Liver (tissue), 3 donors: ENCODE measurements around the gene ALDH2.

Experiments used
- ATF3 ChIP-seq: IDR thresholded peaks from 2 replicates; pipeline ENCODE4 v1.6.1; 2016; ENCODE audit warnings: antibody characterized with exemption
- CTCF ChIP-seq: fragments of 150-350 bp; IDR thresholded peaks from 2 replicates; pipeline ENCODE4 v1.5.1; 2017; ENCODE audit warnings: improper control_type of control experiment, low read depth, low read length; ENCODE audit not compliant: missing input control
- EGR1 ChIP-seq, 2 donors: IDR thresholded peaks; 2 replicates each; pipeline ENCODE4 v1.6.1; 2016 to 2018; ENCODE audit warnings: antibody characterized with exemption in 2 of 2, low read depth in 2 of 2
- FOXA1 ChIP-seq: IDR thresholded peaks from 2 replicates; pipeline ENCODE4 v1.6.1; 2016; ENCODE audit warnings: antibody characterized with exemption
- GABPA ChIP-seq, 2 donors: IDR thresholded peaks in 1 of 2; conservative IDR thresholded peaks in 1 of 2; 2 replicates each; pipeline ENCODE4 v1.6.1; 2016; ENCODE audit warnings: antibody characterized with exemption in 2 of 2, mild to moderate bottlenecking in 1 of 2, moderate library complexity in 1 of 2
- HNF4A ChIP-seq, 2 donors: conservative IDR thresholded peaks; 2 replicates each; pipeline ENCODE4 v1.6.1; 2016; ENCODE audit warnings: antibody characterized with exemption in 2 of 2, mild to moderate bottlenecking in 2 of 2
- JUND ChIP-seq, 2 donors: IDR thresholded peaks; 2 replicates each; pipeline ENCODE4 v1.6.1; 2016; ENCODE audit warnings: antibody characterized with exemption in 2 of 2
- MAX ChIP-seq: IDR thresholded peaks from 2 replicates; pipeline ENCODE4 v1.6.1; 2016; ENCODE audit warnings: antibody characterized with exemption
- RAD21 ChIP-seq, 2 donors: IDR thresholded peaks; 2 replicates each; pipeline ENCODE4 v1.6.1; 2016; ENCODE audit warnings: antibody characterized with exemption in 2 of 2, mild to moderate bottlenecking in 2 of 2
- REST ChIP-seq: IDR thresholded peaks from 2 replicates; pipeline ENCODE4 v1.6.1; 2016; ENCODE audit warnings: antibody characterized with exemption, mild to moderate bottlenecking
- TAF1 ChIP-seq: conservative IDR thresholded peaks from 2 replicates; pipeline ENCODE4 v1.6.1; 2016; ENCODE audit warnings: antibody characterized with exemption, mild to moderate bottlenecking
- YY1 ChIP-seq: IDR thresholded peaks from 2 replicates; pipeline ENCODE4 v1.6.1; 2016; ENCODE audit warnings: antibody characterized with exemption, mild to moderate bottlenecking
- donor health status: healthy.
- donor health status: healthy.

- TF ChIP-seq CTCF = no peak
- no peak for TF ChIP-seq ATF3
- TF ChIP-seq JUND (IDR thresholded peaks at IDR 0.05) = no peak
- TF ChIP-seq MAX = peak; percentile 61
- peak; percentile 70 for TF ChIP-seq YY1
- no peak for TF ChIP-seq FOXA1
- TF ChIP-seq RAD21 (IDR thresholded peaks at IDR 0.05) = peak in 1 of 2 donors; percentile 27
- TF ChIP-seq HNF4A (conservative IDR thresholded peaks at IDR 0.05) = peak in 1 of 2 donors; percentile 13
- TF ChIP-seq GABPA (IDR thresholded peaks at IDR 0.05 in 1 of 2, conservative IDR thresholded peaks at IDR 0.05 in 1 of 2) = peak in 1 of 2 donors; percentile 61
- TF ChIP-seq TAF1 = peak; percentile 66
- no peak for TF ChIP-seq EGR1 (IDR thresholded peaks at IDR 0.05; ENCODE audit: low read depth in 2 of 2)
- TF ChIP-seq REST = peak; percentile 22
These were observed 75.2 kb downstream of the ALDH2 start, which contains the start of gene MAPKAPK5 for GRCh38 chr12:111841750-111842555.
